ENCODE results near the gene ENOX1.

DNA sequence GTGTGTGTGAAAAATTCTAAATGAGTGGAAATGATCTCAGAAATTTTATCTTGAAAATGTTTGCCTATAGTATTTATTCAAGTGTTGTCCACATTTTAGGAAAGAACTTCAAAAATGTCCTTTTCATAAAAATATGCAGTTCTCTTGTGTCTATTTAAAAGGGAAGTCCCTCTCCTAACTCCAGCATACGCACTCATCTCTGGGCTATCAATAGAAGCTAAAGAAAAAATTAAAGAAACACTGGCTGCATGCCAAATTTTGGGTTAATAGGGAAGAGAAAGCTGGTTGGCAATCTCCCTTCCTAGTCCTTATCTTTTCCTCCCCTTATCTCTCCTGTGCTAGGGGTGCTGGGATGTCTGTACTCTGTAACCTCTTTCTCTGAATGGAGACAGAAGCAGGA is 313.3 kb downstream of the ENOX1 start:
- TF ChIP-seq, protein P1, sequence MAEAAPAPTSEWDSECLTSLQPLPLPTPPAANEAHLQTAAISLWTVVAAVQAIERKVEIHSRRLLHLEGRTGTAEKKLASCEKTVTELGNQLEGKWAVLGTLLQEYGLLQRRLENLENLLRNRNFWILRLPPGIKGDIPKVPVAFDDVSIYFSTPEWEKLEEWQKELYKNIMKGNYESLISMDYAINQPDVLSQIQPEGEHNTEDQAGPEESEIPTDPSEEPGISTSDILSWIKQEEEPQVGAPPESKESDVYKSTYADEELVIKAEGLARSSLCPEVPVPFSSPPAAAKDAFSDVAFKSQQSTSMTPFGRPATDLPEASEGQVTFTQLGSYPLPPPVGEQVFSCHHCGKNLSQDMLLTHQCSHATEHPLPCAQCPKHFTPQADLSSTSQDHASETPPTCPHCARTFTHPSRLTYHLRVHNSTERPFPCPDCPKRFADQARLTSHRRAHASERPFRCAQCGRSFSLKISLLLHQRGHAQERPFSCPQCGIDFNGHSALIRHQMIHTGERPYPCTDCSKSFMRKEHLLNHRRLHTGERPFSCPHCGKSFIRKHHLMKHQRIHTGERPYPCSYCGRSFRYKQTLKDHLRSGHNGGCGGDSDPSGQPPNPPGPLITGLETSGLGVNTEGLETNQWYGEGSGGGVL (CRISPR knock-in tag; IDR thresholded peaks at IDR 0.05): no peak
- TF ChIP-seq SETDB1 (IDR thresholded peaks at IDR 0.05; ENCODE audit: low read length): no peak
